NCI-H146 (cell line): ENCODE data around the gene SSTR5.
A peak's percentile ranks its signal among the peaks of the same experiment; 100 is the strongest.

Experiments used
- DNase-seq: peaks from one replicate; lab custom pipeline; 2025; lab: John Stamatoyannopoulos, UW

The SSTR5 gene

GRCh38 chr16:1072526-1073261, at the start of gene SSTR5:
Gene SSTR5, plus strand, starts transcription at chr16:1072747. Its CDS starts 6,122 bp downstream, at chr16:1078869.
- DNase-seq = no peak

GRCh38 chr16:1024138-1024537, 48.4 kb upstream of the SSTR5 start:
- no peak for DNase-seq

- peak; percentile 23 for DNase-seq
Observed at GRCh38 chr16:1025183-1025809, 47.3 kb upstream of the SSTR5 start.

- DNase-seq = no peak
Observed at GRCh38 chr16:1026057-1026783, 46.3 kb upstream of the SSTR5 start.

GRCh38 chr16:1026784-1027500, 45.6 kb upstream of the SSTR5 start:
- no peak for DNase-seq

- DNase-seq = no peak
Observed at GRCh38 chr16:1027501-1027815, 45.1 kb upstream of the SSTR5 start.

- DNase-seq = no peak
Observed at GRCh38 chr16:1028056-1028455, 44.5 kb upstream of the SSTR5 start.

- no peak for DNase-seq
Observed at GRCh38 chr16:1028524-1029258, 43.9 kb upstream of the SSTR5 start.

GRCh38 chr16:1029259-1029545, 43.3 kb upstream of the SSTR5 start:
- no peak for DNase-seq

GRCh38 chr16:1030473-1030901, 42.1 kb upstream of the SSTR5 start:
- DNase-seq = no peak

- DNase-seq = no peak
Observed at GRCh38 chr16:1031666-1032065, 40.9 kb upstream of the SSTR5 start.

- no peak for DNase-seq
Observed at GRCh38 chr16:1032607-1033006, 39.9 kb upstream of the SSTR5 start.

- DNase-seq = no peak
Observed at GRCh38 chr16:1033128-1033679, 39.3 kb upstream of the SSTR5 start.

GRCh38 chr16:1034230-1035065, 38.1 kb upstream of the SSTR5 start:
- DNase-seq = no peak

GRCh38 chr16:1035066-1035415, 37.5 kb upstream of the SSTR5 start:
- DNase-seq = no peak

- DNase-seq = no peak
Observed at GRCh38 chr16:1036166-1036565, 36.4 kb upstream of the SSTR5 start.

- DNase-seq = no peak
Observed at GRCh38 chr16:1036726-1037393, 35.7 kb upstream of the SSTR5 start.

GRCh38 chr16:1037394-1038257, 34.9 kb upstream of the SSTR5 start:
- no peak for DNase-seq

GRCh38 chr16:1038932-1039331, 33.6 kb upstream of the SSTR5 start:
- DNase-seq = no peak
